ENCODE measurements around the gene RBBP8NL. TPM values are rescaled to one million over a fixed set of nuclear protein-coding genes. Genes with fewer than 3 reads are reported as not detected.
A peak's percentile ranks its signal among the peaks of the same experiment; 100 is the strongest.

The RBBP8NL gene
- total and polyA plus RNA-seq, 9 of the 15 experiments (the other 6 are each of a cell fraction or from before 2014, with no cell fraction given) = not detected

GRCh38 chr20:62387219-62387913 lies 40.0 kb downstream of the RBBP8NL start (continued):
- no peak for TF ChIP-seq SAP30 (IDR thresholded peaks at IDR 0.05; ENCODE audit: borderline replicate concordance, insufficient read depth, low read depth, low read length, poor library complexity, severe bottlenecking)
- TF ChIP-seq HEY1 (CRISPR knock-in tag; IDR thresholded peaks at IDR 0.05; ENCODE audit: borderline replicate concordance) = no peak
- no peak for TF ChIP-seq KDM1A (IDR thresholded peaks at IDR 0.05)
- TF ChIP-seq, protein P1, sequence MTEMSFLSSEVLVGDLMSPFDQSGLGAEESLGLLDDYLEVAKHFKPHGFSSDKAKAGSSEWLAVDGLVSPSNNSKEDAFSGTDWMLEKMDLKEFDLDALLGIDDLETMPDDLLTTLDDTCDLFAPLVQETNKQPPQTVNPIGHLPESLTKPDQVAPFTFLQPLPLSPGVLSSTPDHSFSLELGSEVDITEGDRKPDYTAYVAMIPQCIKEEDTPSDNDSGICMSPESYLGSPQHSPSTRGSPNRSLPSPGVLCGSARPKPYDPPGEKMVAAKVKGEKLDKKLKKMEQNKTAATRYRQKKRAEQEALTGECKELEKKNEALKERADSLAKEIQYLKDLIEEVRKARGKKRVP (CRISPR knock-in tag; IDR thresholded peaks at IDR 0.05) = no peak
- TF ChIP-seq RAD51 (IDR thresholded peaks at IDR 0.05; ENCODE audit: borderline replicate concordance, low read depth) = no peak
- TF ChIP-seq SMAD2 (IDR thresholded peaks at IDR 0.05; ENCODE audit: low read depth, low read length) = no peak
- no peak for TF ChIP-seq ZBTB8A (IDR thresholded peaks at IDR 0.05; ENCODE audit: partially characterized antibody)
- no peak for TF ChIP-seq ZNF354B (CRISPR knock-in tag; IDR thresholded peaks at IDR 0.05)
- TF ChIP-seq SIN3B (IDR thresholded peaks at IDR 0.05; ENCODE audit: low read depth) = no peak
- 0 out of 2 replicates have a peak, but pooled peaks have one; percentile 23 for TF ChIP-seq ZNF561 (CRISPR knock-in tag; conservative IDR thresholded peaks at IDR 0.05)
- TF ChIP-seq MYBL2 (IDR thresholded peaks at IDR 0.05; ENCODE audit: low read depth) = no peak
- TF ChIP-seq MYBL2 (CRISPR knock-in tag; IDR thresholded peaks at IDR 0.05; ENCODE audit: borderline replicate concordance) = no peak
- TF ChIP-seq CHD1 (IDR thresholded peaks at IDR 0.05; ENCODE audit: low read length) = peak; percentile 75
- TF ChIP-seq, protein P2, sequence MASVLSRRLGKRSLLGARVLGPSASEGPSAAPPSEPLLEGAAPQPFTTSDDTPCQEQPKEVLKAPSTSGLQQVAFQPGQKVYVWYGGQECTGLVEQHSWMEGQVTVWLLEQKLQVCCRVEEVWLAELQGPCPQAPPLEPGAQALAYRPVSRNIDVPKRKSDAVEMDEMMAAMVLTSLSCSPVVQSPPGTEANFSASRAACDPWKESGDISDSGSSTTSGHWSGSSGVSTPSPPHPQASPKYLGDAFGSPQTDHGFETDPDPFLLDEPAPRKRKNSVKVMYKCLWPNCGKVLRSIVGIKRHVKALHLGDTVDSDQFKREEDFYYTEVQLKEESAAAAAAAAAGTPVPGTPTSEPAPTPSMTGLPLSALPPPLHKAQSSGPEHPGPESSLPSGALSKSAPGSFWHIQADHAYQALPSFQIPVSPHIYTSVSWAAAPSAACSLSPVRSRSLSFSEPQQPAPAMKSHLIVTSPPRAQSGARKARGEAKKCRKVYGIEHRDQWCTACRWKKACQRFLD (CRISPR knock-in tag; IDR thresholded peaks at IDR 0.05) = no peak
- peak; percentile 35; the same call in 1 of the 2 replicates for TF ChIP-seq FOSL1 (tag; conservative IDR thresholded peaks at IDR 0.05)
- TF ChIP-seq ELF2 (CRISPR knock-in tag; IDR thresholded peaks at IDR 0.05) = no peak
- no peak for TF ChIP-seq GATAD2B (IDR thresholded peaks at IDR 0.05; ENCODE audit: borderline replicate concordance)
- TF ChIP-seq KHSRP (IDR thresholded peaks at IDR 0.05) = no peak
- TF ChIP-seq, protein P3, sequence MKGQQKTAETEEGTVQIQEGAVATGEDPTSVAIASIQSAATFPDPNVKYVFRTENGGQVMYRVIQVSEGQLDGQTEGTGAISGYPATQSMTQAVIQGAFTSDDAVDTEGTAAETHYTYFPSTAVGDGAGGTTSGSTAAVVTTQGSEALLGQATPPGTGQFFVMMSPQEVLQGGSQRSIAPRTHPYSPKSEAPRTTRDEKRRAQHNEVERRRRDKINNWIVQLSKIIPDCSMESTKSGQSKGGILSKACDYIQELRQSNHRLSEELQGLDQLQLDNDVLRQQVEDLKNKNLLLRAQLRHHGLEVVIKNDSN (CRISPR knock-in tag; IDR thresholded peaks at IDR 0.05) = no peak
- 0 out of 2 replicates have a peak, but pooled peaks have one; percentile 58 for TF ChIP-seq ELF4 (CRISPR knock-in tag; IDR thresholded peaks at IDR 0.05)
- no peak for TF ChIP-seq ZNF592 (IDR thresholded peaks at IDR 0.05)

All from K562 (cell line).